ENCODE data around the gene NT5C3A. TPM values are rescaled to one million over a fixed set of nuclear protein-coding genes. Genes with fewer than 3 reads are reported as not detected.
"Not testable (repeated sequence)": the region's sequence is repeated elsewhere in the genome, so short reads cannot be mapped to it uniquely, and the experiment has no call there.

The NT5C3A gene
- total RNA-seq, 1 donor from 2014 or later: 30.3 TPM

- no peaks in the 10 kb centered on the region for H3K27me3 ChIP-seq (ENCODE audit: low read depth)
- no peak overlapping the region for H3K27ac ChIP-seq
- no peak for TF ChIP-seq CTCF (IDR thresholded peaks at IDR 0.05)
- H3K9me3 ChIP-seq: no peaks in the 10 kb centered on the region
- no peak overlapping the region for H3K4me3 ChIP-seq
- no peaks in the 10 kb centered on the region for H3K4me1 ChIP-seq
- peaks cover 39% of the 10 kb centered on the region for H3K36me3 ChIP-seq
- ATAC-seq (no peak), DNase-seq (no peak)
- intact Hi-C loops (cut with DNase I): no loop called here
Observed at GRCh38 chr7:33009734-33010133, 52.8 kb downstream of the NT5C3A start.

GRCh38 chr7:33005690-33006089, 56.9 kb downstream of the NT5C3A start:
- H3K9me3 ChIP-seq; intact Hi-C loops (cut with DNase I); DNase-seq; H3K4me3 ChIP-seq; H3K4me1 ChIP-seq; ATAC-seq; H3K27ac ChIP-seq; H3K27me3 ChIP-seq (ENCODE audit: low read depth): not testable (repeated sequence)
- peaks cover 18% of the 10 kb centered on the region for H3K36me3 ChIP-seq

- DNase-seq; H3K27me3 ChIP-seq (ENCODE audit: low read depth); H3K27ac ChIP-seq; H3K4me3 ChIP-seq; H3K9me3 ChIP-seq; ATAC-seq; H3K4me1 ChIP-seq; intact Hi-C loops (cut with DNase I): not testable (repeated sequence)
- peaks cover 18% of the 10 kb centered on the region for H3K36me3 ChIP-seq
Observed at GRCh38 chr7:33005193-33005592, 57.4 kb downstream of the NT5C3A start.

- H3K36me3 ChIP-seq: peaks cover 18% of the 10 kb centered on the region
- ATAC-seq; H3K4me3 ChIP-seq; H3K4me1 ChIP-seq; DNase-seq; H3K9me3 ChIP-seq; H3K27ac ChIP-seq; intact Hi-C loops (cut with DNase I); H3K27me3 ChIP-seq (ENCODE audit: low read depth): not testable (repeated sequence)
Observed at GRCh38 chr7:33004104-33004616, 58.4 kb downstream of the NT5C3A start.

- H3K4me3 ChIP-seq; H3K4me1 ChIP-seq; H3K27me3 ChIP-seq (ENCODE audit: low read depth); DNase-seq; H3K9me3 ChIP-seq; ATAC-seq; intact Hi-C loops (cut with DNase I); H3K27ac ChIP-seq: not testable (repeated sequence)
- H3K36me3 ChIP-seq: peaks cover 18% of the 10 kb centered on the region
Observed at GRCh38 chr7:33003111-33003510, 59.5 kb downstream of the NT5C3A start.

GRCh38 chr7:32999380-32999779, 63.2 kb downstream of the NT5C3A start:
- H3K36me3 ChIP-seq; H3K27me3 ChIP-seq (ENCODE audit: low read depth); ATAC-seq; H3K9me3 ChIP-seq; H3K27ac ChIP-seq; intact Hi-C loops (cut with DNase I); DNase-seq; H3K4me3 ChIP-seq: not testable (repeated sequence)
- H3K4me1 ChIP-seq: peaks cover 15% of the 10 kb centered on the region

- Histone ChIP-seq H3K4me3 (peak overlapping the region; percentile 17), H3K27ac (peak overlapping the region; percentile 65), H3K4me1 (peaks cover 15% of the 10 kb centered on the region)
- H3K36me3 ChIP-seq; H3K9me3 ChIP-seq; intact Hi-C loops (cut with DNase I); H3K27me3 ChIP-seq (ENCODE audit: low read depth): not testable (repeated sequence)
- ATAC-seq (peak; percentile 90 to 92), DNase-seq (peak; percentile 53)
Observed at GRCh38 chr7:32998361-32999171, 64.0 kb downstream of the NT5C3A start.

- H3K27ac ChIP-seq: peak overlapping the region; percentile 65
- H3K27me3 ChIP-seq (ENCODE audit: low read depth); H3K9me3 ChIP-seq; DNase-seq; H3K36me3 ChIP-seq; intact Hi-C loops (cut with DNase I); ATAC-seq: not testable (repeated sequence)
- peak overlapping the region; percentile 17 for H3K4me3 ChIP-seq
- H3K4me1 ChIP-seq: peaks cover 15% of the 10 kb centered on the region
Observed at GRCh38 chr7:32997956-32998355, 64.6 kb downstream of the NT5C3A start.

- DNase-seq; H3K4me1 ChIP-seq; H3K9me3 ChIP-seq; intact Hi-C loops (cut with DNase I); H3K27me3 ChIP-seq (ENCODE audit: low read depth); H3K27ac ChIP-seq; H3K4me3 ChIP-seq: not testable (repeated sequence)
- H3K36me3 ChIP-seq: peaks cover 15% of the 10 kb centered on the region
- peak; percentile 40 to 80 for ATAC-seq
Observed at GRCh38 chr7:32992750-32993149, 69.8 kb downstream of the NT5C3A start.

GRCh38 chr7:32991975-32992700, 70.4 kb downstream of the NT5C3A start:
- intact Hi-C loops (cut with DNase I); DNase-seq; H3K9me3 ChIP-seq; H3K27me3 ChIP-seq (ENCODE audit: low read depth); H3K4me3 ChIP-seq; H3K27ac ChIP-seq; ATAC-seq; H3K4me1 ChIP-seq: not testable (repeated sequence)
- H3K36me3 ChIP-seq: peaks cover 15% of the 10 kb centered on the region

- H3K4me3 ChIP-seq; DNase-seq; H3K27ac ChIP-seq; intact Hi-C loops (cut with DNase I); H3K9me3 ChIP-seq; ATAC-seq; H3K4me1 ChIP-seq; H3K27me3 ChIP-seq (ENCODE audit: low read depth): not testable (repeated sequence)
- H3K36me3 ChIP-seq: peaks cover 15% of the 10 kb centered on the region
Observed at GRCh38 chr7:32991068-32991585, 71.4 kb downstream of the NT5C3A start.

GRCh38 chr7:32988148-32988547, 74.4 kb downstream of the NT5C3A start:
- DNase-seq; H3K4me3 ChIP-seq; H3K27me3 ChIP-seq (ENCODE audit: low read depth); ATAC-seq; H3K9me3 ChIP-seq; intact Hi-C loops (cut with DNase I); H3K27ac ChIP-seq; H3K4me1 ChIP-seq: not testable (repeated sequence)
- peaks cover 34% of the 10 kb centered on the region for H3K36me3 ChIP-seq
